Activated CD8-positive, alpha-beta T cell treated with anti-CD3 and anti-CD28 coated beads for 36 hours (primary cell): ENCODE results near the gene UBE2O. TPM values are rescaled to one million over a fixed set of nuclear protein-coding genes. Genes with fewer than 3 reads are reported as not detected.

Source experiments
- ATAC-seq: fragments of 200-7000 bp; cut with Tn5 transposase; one replicate; pipeline ENCODE4 v1.10.0; 2021; ENCODE audit warnings: mild to moderate bottlenecking, moderate library complexity
- CTCF ChIA-PET: fragments of 350-600 bp; sonication (Branson Sonifier 250); formaldehyde crosslinking; loops from one replicate; lab custom pipeline; 2021; ENCODE audit warnings: antibody characterized with exemption; lab: Charles Lee
- POLR2A ChIA-PET: fragments of 350-600 bp; sonication (Branson Sonifier 250); formaldehyde crosslinking; loops from one replicate; lab custom pipeline; 2021; ENCODE audit warnings: antibody characterized with exemption; lab: Charles Lee
- DNase-seq: peaks from one replicate; pipeline ENCODE4 v3.0.0-alpha.2; 2020
- H3K27ac Mint-ChIP-seq: one replicate; pipeline ENCODE4 v1.8.0; 2021; ENCODE audit warnings: mild to moderate bottlenecking, mixed read lengths
- H3K27me3 Mint-ChIP-seq: one replicate; pipeline ENCODE4 v1.8.0; 2021; ENCODE audit warnings: mixed read lengths
- H3K36me3 Mint-ChIP-seq: one replicate; pipeline ENCODE4 v1.8.0; 2021; ENCODE audit warnings: low read depth, mixed read lengths
- H3K4me1 Mint-ChIP-seq: one replicate; pipeline ENCODE4 v1.8.0; 2021; ENCODE audit warnings: low read depth, mixed read lengths
- H3K4me3 Mint-ChIP-seq: one replicate; pipeline ENCODE4 v1.8.0; 2021; ENCODE audit warnings: mild to moderate bottlenecking, moderate library complexity, mixed read lengths
- H3K9me3 Mint-ChIP-seq: one replicate; pipeline ENCODE4 v1.8.0; 2021; ENCODE audit warnings: mixed read lengths
- CTCF ChIP-seq: fragments of 200-600 bp; IDR thresholded peaks from one replicate; pipeline ENCODE4 v1.8.0; 2022; ENCODE audit warnings: antibody characterized with exemption, mild to moderate bottlenecking
- intact Hi-C: fragments of 100-400 bp; cut with micrococcal nuclease; formaldehyde crosslinking; loops from one replicate; pipeline ENCODE4 v1.10.0; 2022
- total RNA-seq, 2 experiments: library from RNA; stranded (reverse); gene quantifications; one replicate each; pipeline ENCODE4 v1.2.3, GENCODE V29; 2021

Gene UBE2O
- total RNA-seq, 2 experiments from 2014 or later: 36.8 to 39.5 TPM

GRCh38 chr17:76451506-76451905, 1.4 kb downstream of the UBE2O start:
- Mint-ChIP-seq H3K4me1 (peaks cover 51% of the 10 kb centered on the region), H3K9me3 (no peaks in the 10 kb centered on the region), H3K36me3 (peaks cover 7% of the 10 kb centered on the region), H3K4me3 (peak overlapping the region; percentile 90), H3K27me3 (no peaks in the 10 kb centered on the region), H3K27ac (no peak overlapping the region)
- CTCF ChIA-PET: interaction anchor here (0.9 to 3.0 kb wide), 6 partner anchors 16 to 98 kb away, joined by 3 to 13 read pairs (median 4); partner anchors contain the start of genes AANAT and PRPSAP1
- ATAC-seq (no peak), DNase-seq (no peak)
- intact Hi-C loops: no loop called here
- POLR2A ChIA-PET: interaction anchor here (1.2 to 1.9 kb wide), 3 partner anchors 37 to 45 kb away, joined by 3 to 7 read pairs (median 3); no protein-coding TSS in a partner anchor
- TF ChIP-seq CTCF: no peak

- H3K4me3 Mint-ChIP-seq: no peak overlapping the region
- no peak for DNase-seq
- intact Hi-C loops: no loop called here
- peaks cover 7% of the 10 kb centered on the region for H3K36me3 Mint-ChIP-seq
- ATAC-seq: no peak
- peaks cover 75% of the 10 kb centered on the region for H3K4me1 Mint-ChIP-seq
- TF ChIP-seq CTCF: no peak
- POLR2A ChIA-PET: no interaction called here
- no peak overlapping the region for H3K27ac Mint-ChIP-seq
- CTCF ChIA-PET: interaction anchor here (0.9 to 3.4 kb wide), 9 partner anchors 9 to 170 kb away, joined by 3 to 10 read pairs (median 6); partner anchors contain the start of genes AANAT and SPHK1
- H3K9me3 Mint-ChIP-seq: no peaks in the 10 kb centered on the region
- H3K27me3 Mint-ChIP-seq: no peaks in the 10 kb centered on the region
Observed at GRCh38 chr17:76449126-76449525, 3.8 kb downstream of the UBE2O start.

- Mint-ChIP-seq H3K36me3 (peaks cover 7% of the 10 kb centered on the region), H3K27me3 (no peaks in the 10 kb centered on the region), H3K4me1 (peaks cover 80% of the 10 kb centered on the region), H3K9me3 (no peaks in the 10 kb centered on the region), H3K4me3 (no peak overlapping the region), H3K27ac (no peak overlapping the region)
- peak; percentile 76 for ATAC-seq
- POLR2A ChIA-PET: no interaction called here
- intact Hi-C loops: no loop called here
- CTCF ChIA-PET: interaction anchor here (1.1 to 3.4 kb wide), 5 partner anchors 10 to 75 kb away, joined by 3 to 10 read pairs (median 8); partner anchors contain the start of gene SPHK1
- peak; percentile 37 for DNase-seq
- no peak for TF ChIP-seq CTCF
Observed at GRCh38 chr17:76447931-76448652, 4.9 kb downstream of the UBE2O start.

- CTCF ChIA-PET: interaction anchor here (0.8 to 1.9 kb wide), 3 partner anchors 38 to 52 kb away, joined by 3 to 8 read pairs (median 3); no protein-coding TSS in a partner anchor
- H3K4me3 Mint-ChIP-seq: no peak overlapping the region
- peaks cover 83% of the 10 kb centered on the region for H3K4me1 Mint-ChIP-seq
Observed at GRCh38 chr17:76446449-76447231, 6.3 kb downstream of the UBE2O start.

More at GRCh38 chr17:76446449-76447231, 6.3 kb downstream of the UBE2O start:
- POLR2A ChIA-PET: interaction anchor here (1.1 kb wide), 1 partner anchor 30 kb away, joined by 3 read pairs; no protein-coding TSS in a partner anchor
- H3K9me3 Mint-ChIP-seq: no peaks in the 10 kb centered on the region
- ATAC-seq (peak; percentile 64), DNase-seq (peak; percentile 30)
- no peak for TF ChIP-seq CTCF
- peaks cover 4% of the 10 kb centered on the region for H3K36me3 Mint-ChIP-seq
- intact Hi-C loops: no loop called here
- H3K27ac Mint-ChIP-seq: peak overlapping the region; percentile 2
- no peaks in the 10 kb centered on the region for H3K27me3 Mint-ChIP-seq
